ENCODE results near the gene RXFP1.
A peak's percentile ranks its signal among the peaks of the same experiment; 100 is the strongest.

Gene RXFP1

GRCh38 chr4:158521484-158522088, at the start of gene RXFP1:
TSS of gene RXFP1 (plus strand) at chr4:158521882. CDS start at chr4:158521977, 95 bp downstream.
- DNase-seq (ENCODE audit: insufficient read length, low spot score), result no peak
- FAIRE-seq, result no peak

DNA sequence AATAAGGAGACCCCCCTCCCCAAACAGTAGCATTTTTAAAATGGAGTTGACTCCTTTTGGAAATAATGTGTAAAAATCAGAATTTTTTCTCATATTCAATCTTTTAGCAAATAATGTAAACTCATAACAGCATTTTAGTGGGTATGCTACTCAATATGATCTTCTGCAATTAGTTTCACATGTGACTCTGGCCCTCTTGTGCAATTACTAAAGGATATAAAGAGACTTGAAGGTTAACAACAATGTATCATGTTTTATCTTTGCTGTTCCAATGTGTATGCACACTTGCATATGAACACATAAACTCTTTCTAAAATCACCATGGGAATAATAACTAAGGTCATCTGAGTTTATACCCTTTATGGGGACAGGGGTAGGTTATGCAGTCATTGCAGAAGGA, 39.9 kb upstream of the RXFP1 start:
- FAIRE-seq (no peak), DNase-seq (ENCODE audit: insufficient read length, low spot score) (no peak)

DNA sequence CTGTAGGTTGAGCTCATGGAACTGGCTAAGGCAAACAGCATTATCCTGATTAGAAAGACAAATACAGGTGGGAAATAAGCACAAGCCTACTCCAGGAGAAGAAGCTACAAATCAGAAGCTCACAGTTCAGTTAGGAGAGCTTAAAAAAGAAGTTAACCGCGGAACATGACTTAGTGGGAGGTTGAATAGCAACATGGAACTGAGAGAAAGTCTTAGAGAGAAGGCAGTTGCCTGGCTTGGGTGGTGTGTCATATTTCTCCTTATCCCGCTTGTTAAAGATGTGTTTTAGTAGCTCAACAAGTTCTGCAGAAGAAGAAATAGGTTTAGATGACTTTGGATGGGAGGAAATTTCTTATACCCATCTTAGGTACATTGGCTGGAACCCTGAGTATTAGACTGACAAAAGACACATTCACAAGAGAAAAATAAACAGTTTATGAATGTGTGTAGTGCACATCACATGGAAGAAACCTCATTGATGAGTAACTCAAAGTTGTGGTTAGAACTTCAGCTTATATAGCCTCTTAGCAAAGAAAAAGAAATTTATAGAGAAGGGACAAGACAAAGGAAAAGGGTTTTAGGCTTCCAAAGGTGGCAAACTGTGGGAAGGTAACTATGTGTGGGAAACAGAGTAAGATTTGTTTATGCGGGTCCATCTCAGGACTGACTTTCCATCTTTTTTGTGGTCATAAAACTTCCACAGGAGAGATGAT, 37.4 kb upstream of the RXFP1 start:
- FAIRE-seq (no peak), DNase-seq (ENCODE audit: insufficient read length, low spot score) (no peak)

GRCh38 chr4:158490629-158491028, 31.1 kb upstream of the RXFP1 start:
- no peak for FAIRE-seq
- DNase-seq (ENCODE audit: insufficient read length, low spot score), result no peak

GRCh38 chr4:158492391-158492790, 29.3 kb upstream of the RXFP1 start:
- DNase-seq (ENCODE audit: insufficient read length, low spot score) (no peak), FAIRE-seq (no peak)

DNA sequence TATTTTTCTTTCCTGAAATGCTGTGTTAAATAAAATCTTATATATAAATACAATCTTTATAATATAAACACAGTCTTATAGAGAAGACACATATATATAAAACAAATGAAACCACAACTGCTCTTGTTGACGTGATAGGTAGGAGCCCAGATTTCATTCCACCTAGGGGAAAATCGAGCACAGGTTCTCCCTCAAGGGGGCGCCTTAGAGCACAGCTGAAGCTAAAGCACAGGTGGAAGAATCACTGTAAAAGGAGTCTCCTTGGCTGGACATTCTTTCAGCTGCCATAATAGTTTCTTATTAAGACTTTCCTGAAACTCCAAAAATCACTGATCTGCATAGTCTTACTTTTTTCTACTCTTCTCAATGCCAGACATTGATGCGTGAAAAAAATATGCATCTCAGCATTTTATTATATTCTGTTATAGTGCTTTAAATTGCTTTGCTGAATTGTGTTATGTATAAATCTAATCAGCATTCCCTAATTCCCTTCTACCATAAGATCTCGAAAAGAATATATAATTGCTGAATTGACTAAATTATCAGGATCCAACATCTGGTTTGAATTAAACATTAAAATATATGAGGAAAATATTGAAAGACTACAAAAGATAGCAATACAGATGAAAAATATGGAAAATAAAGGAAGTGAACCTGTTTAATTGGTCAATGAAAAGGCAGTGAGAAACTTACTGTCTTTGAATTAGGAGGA, 25.5 kb upstream of the RXFP1 start:
- DNase-seq (ENCODE audit: insufficient read length, low spot score), result no peak

GRCh38 chr4:158500054-158500453, 21.6 kb upstream of the RXFP1 start:
- DNase-seq (ENCODE audit: insufficient read length, low spot score), result no peak
- FAIRE-seq, result no peak

More for the DNA sequence above, 25.5 kb upstream of the RXFP1 start:
- peak; percentile 37 for FAIRE-seq

DNA sequence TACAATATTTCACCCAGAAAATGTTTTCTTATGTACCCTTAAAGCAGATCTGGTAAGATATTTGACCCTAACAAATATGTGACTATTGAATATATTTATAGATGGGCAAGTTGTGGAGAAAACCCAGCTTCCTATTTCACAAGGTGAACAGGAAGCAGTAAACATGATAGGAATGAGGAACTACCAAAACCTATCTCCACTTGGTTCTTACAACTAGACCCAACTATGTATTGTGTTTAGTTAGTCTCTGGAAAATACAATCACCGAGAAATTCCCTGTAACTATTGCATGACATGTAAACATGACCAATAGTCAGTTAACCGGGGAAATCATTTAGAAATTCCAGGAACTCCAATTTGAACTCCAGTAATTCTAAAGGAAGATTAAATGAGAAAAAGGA, 8.4 kb upstream of the RXFP1 start:
- no peak for FAIRE-seq
- no peak for DNase-seq (ENCODE audit: insufficient read length, low spot score)

- FAIRE-seq (no peak), DNase-seq (ENCODE audit: insufficient read length, low spot score) (no peak)
Observed at GRCh38 chr4:158519226-158519625, 2.5 kb upstream of the RXFP1 start.

DNA sequence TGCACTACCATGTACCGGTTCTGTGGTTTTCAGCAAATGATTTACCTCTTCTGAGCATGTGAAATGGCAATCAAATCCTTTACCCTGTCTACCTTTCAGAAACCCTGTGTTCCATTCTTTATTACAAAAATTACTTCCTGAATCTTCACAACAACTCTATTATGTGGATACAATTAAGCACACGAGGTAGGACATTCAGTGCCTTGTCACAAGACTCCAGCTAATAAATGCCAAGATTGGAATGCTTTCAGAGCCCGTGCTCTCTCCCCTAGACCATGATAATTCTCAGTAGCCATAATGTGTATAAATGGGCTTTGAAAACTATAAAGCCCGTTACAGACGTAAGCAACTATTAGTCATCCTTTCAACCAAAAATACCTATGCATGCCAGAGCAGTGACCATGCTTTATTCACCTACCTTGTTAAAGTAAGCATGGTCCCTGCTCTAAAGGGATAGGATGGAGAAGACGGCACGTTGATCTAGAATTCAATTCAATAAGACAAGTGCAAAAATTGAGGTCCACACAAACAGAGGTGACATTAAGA, 2.4 kb downstream of the RXFP1 start:
- FAIRE-seq, result no peak

GRCh38 chr4:158527516-158527915, 5.8 kb downstream of the RXFP1 start:
- DNase-seq (ENCODE audit: insufficient read length, low spot score), result no peak
- no peak for FAIRE-seq

More for the DNA sequence above, 2.4 kb downstream of the RXFP1 start:
- DNase-seq (ENCODE audit: insufficient read length, low spot score), result no peak

DNA sequence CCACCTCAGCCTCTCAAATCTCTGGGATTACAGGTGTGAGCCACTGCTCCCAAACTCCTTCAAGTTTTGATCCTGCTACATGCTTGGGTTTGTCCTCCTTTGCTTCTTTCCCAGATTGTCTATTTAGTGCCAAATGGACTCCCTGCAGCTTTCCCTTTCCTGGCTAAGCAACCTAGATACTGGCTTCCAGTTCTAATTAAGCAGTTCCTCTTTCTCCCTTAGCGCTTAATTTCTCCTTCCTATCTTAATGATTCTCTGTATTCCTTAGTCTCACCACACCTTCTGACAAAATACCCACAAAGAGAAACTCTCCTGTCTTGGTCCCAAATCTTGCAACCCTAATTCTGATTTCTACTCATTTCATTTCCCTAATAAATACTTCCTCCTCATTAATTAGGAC, 7.8 kb downstream of the RXFP1 start:
- DNase-seq (ENCODE audit: insufficient read length, low spot score) (no peak), FAIRE-seq (no peak)

DNA sequence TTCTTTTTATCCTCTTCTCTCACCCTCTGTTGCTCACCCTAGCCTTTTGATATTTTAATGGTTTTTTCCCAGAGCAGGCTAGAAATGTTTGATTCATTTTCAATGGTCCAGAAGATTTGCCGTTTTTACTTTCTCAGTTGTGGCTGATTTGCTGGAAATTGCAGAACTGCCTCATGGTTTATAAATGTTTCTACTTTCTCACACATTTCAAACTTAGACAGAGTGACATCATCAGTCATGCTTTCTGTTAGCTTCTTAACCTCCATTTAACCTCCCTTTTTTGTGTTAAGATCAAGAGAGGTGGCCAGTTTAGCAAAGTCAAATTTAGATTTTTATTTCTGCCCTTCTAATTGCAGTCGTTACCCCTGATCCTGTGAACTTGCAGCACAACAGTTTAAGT, 8.7 kb downstream of the RXFP1 start:
- FAIRE-seq (no peak), DNase-seq (ENCODE audit: insufficient read length, low spot score) (no peak)

- FAIRE-seq (no peak), DNase-seq (ENCODE audit: insufficient read length, low spot score) (no peak)
Observed at GRCh38 chr4:158530898-158531297, 9.2 kb downstream of the RXFP1 start.

DNA sequence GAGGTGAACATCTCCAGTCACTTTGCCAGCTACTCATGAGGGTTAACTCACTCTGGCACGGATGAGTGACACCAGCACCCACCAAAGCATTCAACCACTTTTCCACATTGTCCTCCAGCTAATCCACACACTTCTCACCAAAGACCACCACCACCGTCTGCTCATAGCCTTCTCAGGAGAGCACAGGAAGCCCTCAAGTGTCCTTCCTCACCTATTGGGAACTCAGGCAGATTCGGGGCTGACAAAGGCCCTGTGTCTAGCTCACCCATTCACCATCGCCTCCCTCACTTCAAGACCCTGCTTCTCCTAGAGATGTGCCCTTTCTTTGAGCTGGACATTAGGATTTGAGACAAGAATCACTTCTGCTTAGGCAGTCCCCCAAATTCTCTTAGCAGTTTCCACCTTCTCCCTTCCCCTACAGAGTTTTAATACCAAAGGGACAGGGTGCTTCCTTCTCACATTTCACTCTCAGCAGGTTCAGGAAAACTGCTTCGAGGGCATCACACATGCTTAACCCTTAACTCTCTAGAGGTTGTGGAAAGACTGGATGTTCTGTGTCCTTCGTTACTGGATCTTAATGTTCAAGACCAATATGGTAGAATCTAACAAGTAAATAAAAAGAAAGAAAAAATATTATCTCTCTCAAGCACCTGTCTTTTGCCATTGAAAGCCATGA, 11.0 kb downstream of the RXFP1 start:
- no peak for DNase-seq (ENCODE audit: insufficient read length, low spot score)
- no peak for FAIRE-seq

DNA sequence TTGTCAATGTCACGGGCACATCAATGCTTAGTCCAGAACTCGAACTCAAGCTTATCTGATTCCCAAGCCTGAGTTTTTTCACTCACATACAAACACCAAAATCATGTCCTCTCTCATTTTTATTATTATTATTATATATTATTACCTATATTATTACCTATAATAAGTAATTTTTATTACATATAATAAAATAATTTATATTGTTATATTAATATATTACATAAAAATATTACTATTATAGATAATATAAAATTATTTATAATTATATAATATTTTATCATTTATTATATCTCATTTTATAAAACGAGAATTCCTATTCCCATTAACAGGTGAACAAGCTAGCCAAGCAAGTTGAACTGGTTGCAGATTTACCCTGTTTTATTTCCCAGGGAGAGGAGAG, 13.0 kb downstream of the RXFP1 start:
- DNase-seq (ENCODE audit: insufficient read length, low spot score), result no peak
- FAIRE-seq, result no peak

DNA sequence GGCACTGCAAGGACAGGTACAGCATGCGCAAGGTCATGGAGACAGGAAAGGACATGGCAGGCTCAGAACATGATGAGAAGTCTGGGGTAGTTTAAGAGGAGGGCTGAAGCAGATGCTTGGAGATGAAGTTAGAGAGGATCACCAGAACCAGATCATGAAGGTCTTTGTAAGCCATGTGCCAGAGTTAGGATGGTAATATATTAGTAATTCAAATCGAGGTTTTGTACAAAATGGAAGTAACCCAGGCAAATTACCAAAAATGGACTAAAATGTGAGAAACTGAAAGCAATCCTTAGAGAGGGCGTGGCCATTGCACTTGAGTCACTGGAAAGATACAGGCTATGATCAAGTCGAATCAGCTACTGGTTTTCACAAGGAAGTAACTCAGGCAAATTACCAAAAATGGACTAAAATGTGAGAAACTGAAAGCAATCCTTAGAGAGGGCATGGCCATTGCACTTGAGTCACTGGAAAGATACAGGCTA, 13.5 kb downstream of the RXFP1 start:
- no peak for DNase-seq (ENCODE audit: insufficient read length, low spot score)
- FAIRE-seq, result peak; percentile 37

DNA sequence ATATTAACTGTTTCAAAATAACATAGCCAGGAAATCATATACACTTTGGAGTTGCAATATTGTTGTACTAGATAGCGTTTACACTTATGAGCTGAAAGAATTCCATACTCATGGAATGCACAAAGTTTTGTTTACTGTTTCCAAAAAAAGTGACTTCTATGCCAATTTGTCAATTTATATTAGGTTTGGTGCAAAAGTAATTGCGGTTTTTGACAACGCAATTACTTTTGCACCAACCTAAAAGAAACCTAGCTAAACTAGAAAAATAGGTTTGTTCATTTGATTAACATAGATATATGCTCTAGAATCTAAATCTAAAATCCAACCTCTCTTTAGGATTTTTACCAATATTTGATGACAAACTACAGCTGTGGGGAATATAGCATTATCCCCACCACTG, 15.2 kb downstream of the RXFP1 start:
- FAIRE-seq (no peak), DNase-seq (ENCODE audit: insufficient read length, low spot score) (no peak)

DNA sequence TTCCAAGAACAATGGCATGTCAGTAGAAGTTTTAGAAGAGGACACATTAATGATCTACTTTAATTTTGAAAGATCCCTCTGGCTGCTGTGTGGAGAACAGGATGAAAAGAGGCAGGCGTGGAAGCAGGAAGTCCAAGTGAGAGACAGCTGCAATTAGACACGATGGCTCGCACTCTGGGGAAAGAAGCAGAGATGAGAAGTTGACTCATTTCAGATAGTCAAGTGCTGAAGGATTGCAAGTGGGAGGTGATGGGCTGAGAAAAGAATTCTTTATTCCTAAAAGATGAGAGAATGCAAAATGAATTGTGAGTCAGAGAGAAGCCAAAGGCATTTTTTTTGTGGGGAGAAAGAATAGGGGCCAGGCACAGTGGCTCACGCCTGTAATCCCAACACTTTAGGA, 16.5 kb downstream of the RXFP1 start:
- DNase-seq (ENCODE audit: insufficient read length, low spot score), result no peak
- no peak for FAIRE-seq

DNA sequence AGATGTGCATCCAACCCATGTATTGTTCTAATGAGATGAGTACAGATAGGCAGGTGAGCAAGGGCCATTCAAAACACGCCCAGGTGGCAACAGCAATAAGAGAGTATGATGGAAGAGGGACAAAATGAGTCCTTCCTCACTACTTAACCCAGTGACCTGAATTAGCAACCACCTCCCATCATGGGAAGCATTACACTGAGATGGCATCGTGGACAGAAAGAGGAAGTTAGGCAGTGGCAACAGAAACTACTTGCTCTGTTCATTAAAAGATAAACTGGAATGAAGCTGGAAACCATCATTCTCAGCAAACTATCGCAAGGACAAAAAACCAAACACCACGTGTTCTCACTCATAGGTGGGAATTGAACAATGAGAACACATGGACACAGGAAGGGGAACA, 17.2 kb downstream of the RXFP1 start:
- FAIRE-seq (no peak), DNase-seq (ENCODE audit: insufficient read length, low spot score) (no peak)

All from GM19239 (cell line).